NCI-H460 (cell line): ENCODE results near the gene STRN4. TPM values are rescaled to one million over a fixed set of nuclear protein-coding genes. Genes with fewer than 3 reads are reported as not detected.
"Not testable (repeated sequence)": the region's sequence is repeated elsewhere in the genome, so short reads cannot be mapped to it uniquely, and the experiment has no call there.

ENCODE experiments used
- DNase-seq: peaks from one replicate; pipeline ENCODE4 v3.0.0-alpha.2; 2016; ENCODE audit warnings: low read depth; ENCODE audit errors: extremely low read depth
- polyA plus RNA-seq: library from polyadenylated mRNA; depleted of rRNA; stranded (reverse); fragments of >200 nt; gene quantifications from 2 replicates; pipeline ENCODE4 v1.2.3, GENCODE V29; 2014; cell fraction: nucleus; rRNA removed
- total RNA-seq: library from RNA; depleted of rRNA; stranded (reverse); fragments of >200 nt; shearing (Covaris generic); gene quantifications from 2 replicates; pipeline ENCODE4 v1.2.3, GENCODE V29; 2014; rRNA removed

STRN4 gene
- 59.2 and 73.9 TPM in 2 replicates for total RNA-seq
- polyA plus RNA-seq, result 105 and 138 TPM in 2 replicates

DNA sequence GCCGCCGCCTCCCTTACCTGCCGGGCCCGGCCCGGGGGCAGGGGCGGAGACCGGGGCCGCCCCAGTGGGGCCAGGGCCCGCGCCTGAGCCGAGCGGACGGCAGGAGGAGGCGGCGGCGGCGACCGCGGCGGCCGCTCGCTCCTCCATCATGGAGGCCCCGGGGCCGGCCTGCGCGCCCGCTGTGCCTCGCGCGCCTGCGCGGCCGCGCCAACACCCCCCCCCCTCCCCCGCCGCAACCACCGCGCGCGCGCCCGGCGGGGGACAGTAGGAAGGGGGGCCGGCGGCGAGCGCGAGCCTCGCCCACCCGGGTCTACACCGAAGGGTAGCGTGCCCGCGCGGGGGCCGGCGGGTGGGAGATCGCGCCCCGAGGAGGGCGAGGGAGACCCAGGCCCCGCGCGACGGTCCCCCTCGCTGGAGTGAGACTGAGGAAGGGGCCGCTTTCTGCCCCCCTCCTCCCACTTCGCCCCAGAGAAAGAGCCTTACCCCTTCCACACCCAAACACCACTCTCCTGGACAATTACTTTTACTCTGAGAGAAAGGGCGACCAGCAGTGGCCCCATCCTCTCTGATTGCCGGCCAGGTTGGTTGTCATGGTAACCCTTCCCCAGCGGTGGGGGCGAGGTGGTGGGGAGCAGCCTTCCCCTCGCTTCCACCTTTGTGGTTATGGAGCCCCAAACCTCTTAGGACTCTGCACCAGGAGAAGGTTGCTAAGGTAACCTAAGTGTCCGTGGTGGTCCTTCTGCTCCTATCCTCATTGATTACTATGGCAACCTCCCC is at the start of gene STRN4:
TSS of gene STRN4 (minus strand) at position 170 of the 777 bp plus-strand sequence. CDS start at position 150, 20 bp downstream.
- DNase-seq, result peak; percentile 33

GRCh38 chr19:46791944-46792343 is 45.7 kb upstream of the STRN4 start:
- DNase-seq, result no peak

DNA sequence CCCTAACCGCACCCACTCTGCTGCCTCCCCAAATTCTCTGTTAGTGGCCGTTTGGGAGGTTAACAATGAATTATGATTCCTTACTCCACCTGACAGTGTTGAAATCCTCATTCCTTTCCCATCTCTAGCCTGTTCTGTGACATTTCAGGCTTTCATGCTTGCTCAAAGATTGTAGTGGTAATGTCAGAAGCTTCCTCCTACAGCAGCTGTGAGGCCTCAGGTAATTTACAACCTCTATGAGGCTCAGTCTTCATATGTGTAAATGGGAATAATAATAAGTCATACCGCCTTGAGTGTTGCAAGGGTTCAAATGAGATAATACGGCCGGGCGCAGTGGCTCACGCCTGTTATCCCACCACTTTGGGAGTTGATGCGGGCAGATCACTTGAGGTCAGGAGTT is 43.1 kb upstream of the STRN4 start:
- no peak for DNase-seq

DNA sequence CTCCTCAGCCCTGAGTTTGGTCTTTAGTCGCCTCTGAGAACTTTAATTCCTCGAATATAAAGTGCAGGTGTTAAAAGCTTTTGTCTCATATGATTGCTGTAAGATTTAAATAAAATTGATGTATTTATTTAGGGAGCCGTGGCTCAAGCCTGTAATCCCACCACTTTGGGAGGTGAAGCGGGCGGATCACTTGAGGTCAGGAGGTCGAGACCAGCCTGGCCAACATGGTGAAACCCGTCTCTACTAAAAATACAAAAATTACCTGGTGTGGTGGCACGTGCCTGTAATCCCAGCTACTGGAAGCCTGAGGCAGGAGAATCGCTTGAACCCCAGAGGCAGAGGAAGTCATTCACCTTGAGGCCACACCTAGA is 42.7 kb upstream of the STRN4 start:
- DNase-seq, result no peak

- DNase-seq, result peak; percentile 95
Observed at GRCh38 chr19:46788262-46788967, 42.2 kb upstream of the STRN4 start, which contains the start of gene SLC1A5. SLC1A5 (minus strand) TSS chr19:46788594; CDS start chr19:46787965, 629 bp downstream.

- no peak for DNase-seq
Observed at GRCh38 chr19:46787331-46788261, 41.3 kb upstream of the STRN4 start.

- no peak for DNase-seq
Observed at GRCh38 chr19:46787040-46787330, 40.7 kb upstream of the STRN4 start.

DNA sequence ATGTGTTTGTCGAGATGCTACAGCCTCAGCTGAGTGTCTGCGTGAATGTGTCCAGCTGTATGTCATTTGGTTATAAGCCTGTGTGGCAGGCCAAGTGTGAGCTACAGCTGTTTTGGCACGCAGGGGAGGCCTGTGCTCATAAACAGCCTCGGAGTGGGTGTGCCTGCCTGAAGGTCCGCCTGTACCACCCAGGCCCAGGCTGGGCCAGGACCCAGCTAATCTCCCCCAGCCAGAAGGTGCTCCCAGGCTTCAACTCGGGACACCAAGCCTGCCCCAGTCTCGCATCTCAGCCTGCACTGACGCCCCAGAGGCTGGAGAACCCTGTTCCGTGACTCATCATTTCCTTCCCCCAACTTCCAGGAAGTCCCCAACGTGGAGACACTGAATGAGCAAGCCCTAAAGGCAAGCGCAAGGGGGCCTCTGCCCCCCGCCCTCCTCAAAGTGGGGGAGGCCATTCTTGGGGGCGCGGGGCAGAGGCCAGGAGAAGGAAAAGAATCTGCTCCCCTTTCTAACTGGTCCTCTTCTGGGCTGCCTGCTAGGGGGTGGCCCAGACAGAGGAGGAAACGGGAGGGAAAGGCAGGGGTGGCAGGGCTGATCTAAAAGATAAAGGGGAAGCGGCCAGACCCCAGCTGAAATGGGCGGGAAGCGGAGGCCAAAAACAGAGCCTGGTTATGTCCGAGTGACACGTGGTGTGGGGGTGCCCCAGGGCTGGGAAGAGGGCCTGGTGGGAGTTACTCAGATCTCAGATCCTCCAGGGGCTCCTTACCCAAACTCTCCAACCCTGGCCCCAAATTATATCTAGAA is 40.2 kb upstream of the STRN4 start:
- DNase-seq, result peak; percentile 67

DNA sequence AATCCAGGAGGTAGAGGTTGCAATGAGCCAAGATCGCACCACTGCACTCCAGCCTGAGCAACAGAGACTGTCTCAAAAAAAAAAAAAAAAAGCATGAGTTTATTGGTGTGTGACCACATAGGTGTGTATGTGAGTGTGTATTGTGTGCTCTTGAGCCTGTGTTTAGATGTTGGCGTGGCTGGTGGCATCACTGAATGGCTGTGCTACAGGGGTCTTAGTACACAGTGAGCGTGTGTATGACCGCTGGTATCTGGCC is 39.7 kb upstream of the STRN4 start:
- DNase-seq, result no peak

- no peak for DNase-seq
Observed at GRCh38 chr19:46785054-46785979, 39.1 kb upstream of the STRN4 start.

DNA sequence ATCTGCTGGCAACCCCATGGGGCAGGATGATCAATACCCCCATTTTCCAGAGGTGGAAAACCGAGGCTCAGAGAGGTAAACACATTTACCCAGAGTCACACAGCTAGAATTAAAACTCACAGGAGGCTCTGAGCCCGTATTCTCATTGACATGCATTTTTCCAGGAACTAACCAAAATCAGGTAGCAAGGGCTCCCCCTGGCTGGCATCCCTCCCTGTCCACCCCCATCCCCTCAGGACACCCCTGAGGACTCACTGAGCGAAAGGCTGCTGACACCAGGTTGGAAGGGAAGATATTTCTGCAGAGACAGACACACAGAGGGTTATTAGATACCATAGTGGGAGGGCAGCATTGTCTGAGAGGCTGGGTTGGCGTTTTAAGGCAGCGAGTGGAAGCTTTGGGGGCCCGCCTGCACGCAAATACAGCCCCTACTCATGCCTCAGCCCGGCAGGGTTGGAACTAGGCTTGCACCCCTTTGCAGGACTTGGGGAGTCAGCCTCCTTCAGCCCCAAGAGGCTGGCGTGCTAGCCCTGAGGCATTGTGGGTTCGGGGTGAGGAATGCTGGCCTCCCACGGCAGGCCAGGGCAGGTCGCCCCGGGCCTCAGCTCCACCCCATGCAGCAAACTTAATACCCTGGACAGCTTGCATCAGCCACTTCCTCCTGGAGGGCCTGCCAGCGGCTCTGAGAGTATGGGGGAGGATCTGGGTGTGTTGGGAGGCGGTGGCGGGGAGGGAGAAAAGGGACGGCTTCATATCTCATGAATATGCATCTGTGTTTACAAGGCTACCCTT is 38.2 kb upstream of the STRN4 start:
- peak; percentile 92 for DNase-seq

- no peak for DNase-seq
Observed at GRCh38 chr19:46783670-46784069, 37.4 kb upstream of the STRN4 start.

- DNase-seq, result no peak
Observed at GRCh38 chr19:46782355-46783019, 36.2 kb upstream of the STRN4 start.

GRCh38 chr19:46777956-46778645 is 31.9 kb upstream of the STRN4 start:
- not testable (repeated sequence) for DNase-seq

GRCh38 chr19:46776927-46777911 is 31.0 kb upstream of the STRN4 start:
- no peak for DNase-seq

- no peak for DNase-seq
Observed at GRCh38 chr19:46775642-46776258, 29.5 kb upstream of the STRN4 start.
